Measurements from ENCODE around the gene CYP39A1.

The CYP39A1 gene

GRCh38 chr6:46586906-46587305, 65.7 kb downstream of the CYP39A1 start:
- FAIRE-seq, result no peak

GRCh38 chr6:46584586-46584985, 68.0 kb downstream of the CYP39A1 start:
- no peak for FAIRE-seq

- FAIRE-seq, result no peak
These were observed 68.9 kb downstream of the CYP39A1 start for GRCh38 chr6:46583721-46584120.

- no peak for FAIRE-seq
These were observed 69.5 kb downstream of the CYP39A1 start for GRCh38 chr6:46583081-46583480.

GRCh38 chr6:46581459-46582177, 71.0 kb downstream of the CYP39A1 start:
- no peak for FAIRE-seq

GRCh38 chr6:46575530-46575929, 77.1 kb downstream of the CYP39A1 start:
- FAIRE-seq, result no peak

- no peak for FAIRE-seq
These were observed 79.5 kb downstream of the CYP39A1 start for GRCh38 chr6:46573140-46573539.

GRCh38 chr6:46565531-46565930, 87.1 kb downstream of the CYP39A1 start:
- no peak for FAIRE-seq

- FAIRE-seq, result no peak
These were observed 88.7 kb downstream of the CYP39A1 start for GRCh38 chr6:46563924-46564323.

- FAIRE-seq, result no peak
These were observed 96.6 kb downstream of the CYP39A1 start for GRCh38 chr6:46556053-46556452.

GRCh38 chr6:46555129-46555528, 97.5 kb downstream of the CYP39A1 start:
- no peak for FAIRE-seq

GRCh38 chr6:46549155-46549554, 103.5 kb downstream of the CYP39A1 start:
- no peak for FAIRE-seq

GRCh38 chr6:46541556-46541955, 111.1 kb downstream of the CYP39A1 start:
- no peak for FAIRE-seq

- no peak for FAIRE-seq
These were observed 112.8 kb downstream of the CYP39A1 start for GRCh38 chr6:46539866-46540265.

GRCh38 chr6:46538800-46539480, 113.7 kb downstream of the CYP39A1 start:
- no peak for FAIRE-seq

GRCh38 chr6:46530896-46531295, 121.7 kb downstream of the CYP39A1 start:
- no peak for FAIRE-seq

GRCh38 chr6:46528961-46529750, 123.5 kb downstream of the CYP39A1 start:
- no peak for FAIRE-seq

GRCh38 chr6:46526607-46527006, 126.0 kb downstream of the CYP39A1 start:
- no peak for FAIRE-seq

GRCh38 chr6:46525583-46525982, 127.0 kb downstream of the CYP39A1 start:
- no peak for FAIRE-seq

- FAIRE-seq, result no peak
These were observed 131.1 kb downstream of the CYP39A1 start for GRCh38 chr6:46521464-46521971.

GRCh38 chr6:46517202-46517601, 135.4 kb downstream of the CYP39A1 start:
- FAIRE-seq, result no peak

GRCh38 chr6:46513533-46513932, 139.1 kb downstream of the CYP39A1 start:
- no peak for FAIRE-seq

- FAIRE-seq, result no peak
These were observed 141.3 kb downstream of the CYP39A1 start for GRCh38 chr6:46511320-46511719.

- no peak for FAIRE-seq
These were observed 142.0 kb downstream of the CYP39A1 start for GRCh38 chr6:46510651-46511050.
